Right renal cortex interstitium (tissue), 3 donors: ENCODE measurements around the gene SHC2. TPM values are rescaled to one million over a fixed set of nuclear protein-coding genes. Genes with fewer than 3 reads are reported as not detected.
"Not testable (repeated sequence)": the region's sequence is repeated elsewhere in the genome, so short reads cannot be mapped to it uniquely, and the experiment has no call there.

Experiments
- DNase-seq, 3 donors: peaks; one replicate each; pipeline ENCODE4 v3.0.0-alpha.2; 2013; ENCODE audit warnings: low read depth in 3 of 3, low spot score in 2 of 3
- polyA plus RNA-seq, 3 donors: library from polyadenylated mRNA; unstranded; fragments of 120-200 nt; gene quantifications; one replicate each; pipeline ENCODE4 v1.2.1, GENCODE V29; 2013; ENCODE audit not compliant: insufficient read length in 3 of 3

SHC2 gene
- polyA plus RNA-seq, 3 donors, result 21.5 to 25.9 (median 21.5) TPM

DNA sequence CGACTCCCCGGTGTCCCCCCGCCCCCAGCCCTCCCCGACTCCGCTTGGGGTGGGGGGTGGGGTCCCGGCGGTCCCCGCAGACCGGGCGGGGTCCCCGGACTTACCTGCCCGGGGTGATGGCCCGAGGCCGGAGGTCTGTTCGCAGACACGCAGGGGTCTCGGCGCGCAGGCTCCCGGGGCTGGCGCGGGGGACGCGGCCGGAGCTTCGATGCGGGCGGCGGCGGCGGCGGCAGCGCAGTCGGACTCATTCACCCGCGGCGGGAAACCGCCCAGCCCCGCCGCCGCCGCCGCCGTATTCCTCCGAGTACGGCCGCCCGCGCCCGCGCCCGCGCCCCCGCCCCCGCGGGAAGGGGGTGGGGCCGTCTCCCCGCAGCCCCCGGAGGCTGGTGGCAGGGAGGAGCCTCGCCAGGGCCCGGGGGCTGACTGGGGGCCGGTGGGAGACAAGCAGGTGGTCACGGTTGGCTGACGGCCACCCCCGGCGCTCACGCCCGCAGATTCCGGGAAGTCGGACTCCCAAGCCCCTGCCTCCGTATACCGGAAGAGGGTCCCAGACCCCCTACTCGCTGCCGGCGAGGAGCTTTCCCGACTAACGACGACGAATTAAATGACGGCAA lies 51.8 kb downstream of the SHC2 start, which contains the start of gene C2CD4C:
Gene C2CD4C, minus strand, starts transcription at position 246 of the 614 bp plus-strand sequence. CDS start 786 bp downstream, outside the sequence.
- DNase-seq, result no peak

GRCh38 chr19:408441-408901 lies 52.4 kb downstream of the SHC2 start:
- DNase-seq, result no peak

GRCh38 chr19:407511-408440 lies 53.1 kb downstream of the SHC2 start:
- no peak for DNase-seq

- no peak for DNase-seq
Observed at GRCh38 chr19:406971-407510, 53.8 kb downstream of the SHC2 start.

DNA sequence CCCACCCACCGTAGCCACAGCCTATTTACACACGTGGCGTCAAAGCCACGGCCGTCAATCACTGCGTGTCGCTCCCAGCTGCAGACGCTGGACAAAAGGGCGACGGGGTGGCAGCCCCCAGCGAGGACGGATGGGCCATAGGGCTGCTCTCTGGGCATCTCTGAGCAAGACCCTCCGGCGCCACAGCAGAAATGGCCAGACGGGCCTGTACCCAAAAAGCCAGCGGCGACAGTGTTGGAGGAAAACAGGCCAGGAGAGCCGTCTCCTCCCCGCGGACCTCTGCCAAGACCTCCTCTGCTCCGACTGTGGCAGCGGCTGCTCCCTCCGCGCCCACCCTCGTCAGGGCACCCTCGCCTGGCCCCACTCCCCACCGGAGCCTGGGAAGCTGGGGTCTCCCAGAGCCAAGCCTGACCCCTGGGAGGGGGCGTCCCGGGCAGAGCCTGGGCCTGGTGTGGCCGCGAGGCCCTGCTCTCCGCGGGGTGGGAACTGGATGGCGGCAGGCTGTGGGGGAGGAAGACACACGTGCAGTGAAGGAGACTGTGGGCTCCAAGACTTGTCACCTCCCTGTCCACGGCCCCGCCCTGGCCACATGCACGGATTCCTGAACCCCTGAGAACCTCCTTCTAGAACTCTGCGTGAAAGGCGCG lies 54.6 kb downstream of the SHC2 start:
- no peak for DNase-seq

DNA sequence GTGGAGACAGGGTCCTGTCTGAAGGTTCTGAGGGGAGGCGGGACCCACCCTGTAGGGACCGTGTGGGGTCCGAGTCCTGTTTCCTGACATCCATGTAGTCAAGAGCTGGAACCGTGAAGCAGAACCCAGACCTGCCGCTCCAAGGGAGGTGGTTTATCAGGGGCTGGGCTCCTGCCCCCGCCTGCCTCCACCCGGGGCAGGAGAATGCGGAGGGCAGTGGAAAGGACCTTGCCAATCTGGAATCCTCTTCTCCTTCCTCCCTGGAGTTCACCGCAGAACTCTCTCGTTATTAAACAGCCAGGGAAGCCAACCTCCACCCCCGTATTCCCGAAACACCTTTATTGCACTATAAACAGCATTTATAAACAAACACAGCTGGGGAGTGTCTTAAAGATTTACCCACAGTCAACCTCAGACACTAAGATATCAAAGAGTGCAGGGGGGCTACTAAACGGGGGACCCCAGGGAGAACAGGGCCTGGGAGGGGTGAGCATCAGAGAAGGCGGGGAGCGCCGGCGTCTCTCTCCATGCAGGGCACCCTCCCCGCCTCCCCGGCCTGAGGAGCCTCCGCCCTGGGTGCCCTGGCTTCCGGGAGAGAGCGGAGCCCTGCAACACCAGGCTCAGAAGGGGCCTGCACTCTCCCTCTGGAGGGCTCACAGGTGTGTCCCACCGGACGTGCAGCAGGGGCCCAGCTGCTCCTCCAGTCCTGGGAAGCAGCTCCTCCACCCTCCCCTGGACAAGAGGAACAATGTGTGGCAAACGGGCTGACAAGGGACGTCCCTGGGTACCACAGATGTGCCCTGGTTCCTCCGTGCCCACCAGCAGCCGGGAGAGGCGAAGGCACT lies 55.5 kb downstream of the SHC2 start:
- no peak for DNase-seq

DNA sequence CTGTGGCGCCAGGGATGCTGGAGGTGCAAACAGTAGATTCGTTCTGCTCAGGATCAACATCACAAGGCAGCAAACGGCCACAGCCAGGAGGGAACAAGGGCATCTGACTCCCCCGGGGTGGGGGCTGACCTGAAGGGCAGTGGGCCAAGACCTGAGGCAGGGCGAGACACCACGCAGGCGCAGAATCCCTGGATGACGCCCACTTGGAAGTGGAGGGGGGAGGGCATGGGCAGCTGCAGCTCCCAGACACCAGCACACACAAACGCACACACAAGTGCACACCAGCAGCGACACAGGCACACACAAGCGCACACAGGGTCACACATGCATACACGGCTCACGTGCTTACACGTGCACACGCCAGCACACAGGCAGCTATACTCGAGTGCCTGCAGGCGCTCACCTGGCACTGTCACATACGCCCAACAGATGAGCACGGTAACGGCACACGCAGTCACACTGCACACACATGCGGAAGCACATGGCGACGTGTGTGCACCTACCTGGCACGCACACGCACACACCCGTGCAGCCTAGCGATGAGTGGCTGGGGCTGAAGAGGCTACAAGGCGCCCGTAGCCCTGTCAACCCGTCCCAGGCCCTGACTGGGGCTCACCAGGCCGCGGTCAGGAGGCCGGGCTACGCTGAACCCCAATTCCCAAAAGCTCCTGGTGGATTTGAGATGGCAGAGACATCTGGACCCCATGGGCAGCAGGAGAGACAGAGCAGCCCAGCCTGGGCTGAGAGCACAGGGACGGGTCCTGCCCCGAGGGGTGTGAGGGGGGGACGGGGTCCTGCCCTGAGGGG lies 57.4 kb downstream of the SHC2 start:
- DNase-seq, result no peak

- DNase-seq, result no peak
Observed at GRCh38 chr19:402786-403185, 58.0 kb downstream of the SHC2 start.

DNA sequence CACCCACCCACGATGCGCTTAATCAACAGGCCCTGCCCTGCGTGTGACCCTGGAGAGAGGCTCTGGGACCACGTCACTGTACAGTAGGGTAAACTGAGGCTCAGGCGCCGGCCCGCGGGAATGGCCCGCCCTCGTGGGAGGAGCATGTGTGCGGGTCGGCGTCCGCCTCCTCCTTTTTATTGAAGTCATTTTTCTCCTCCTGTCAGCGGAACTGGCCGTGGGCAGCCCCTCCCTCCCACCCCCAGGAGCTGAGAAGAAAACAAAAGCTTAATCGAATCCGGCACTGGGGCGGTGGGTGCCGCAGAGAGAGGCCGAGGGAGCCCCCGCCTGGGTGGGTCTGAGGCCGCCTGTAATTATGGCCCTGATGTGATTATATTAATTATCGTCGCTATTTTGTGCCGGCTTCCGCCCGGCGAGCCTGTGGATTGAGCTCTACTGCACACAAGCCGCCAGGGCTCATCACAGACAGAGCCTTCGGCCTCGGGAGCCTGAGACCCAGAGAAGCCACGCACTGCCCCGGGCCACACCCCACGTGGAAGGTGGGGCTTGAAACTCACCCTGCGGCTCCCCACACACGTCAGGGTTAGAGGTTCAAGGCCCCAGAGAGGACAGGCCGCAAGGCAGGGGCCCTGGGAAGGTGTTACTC lies 58.8 kb downstream of the SHC2 start:
- no peak for DNase-seq

- no peak for DNase-seq
Observed at GRCh38 chr19:400976-401865, 59.6 kb downstream of the SHC2 start.

- DNase-seq, result no peak
Observed at GRCh38 chr19:399370-399769, 61.5 kb downstream of the SHC2 start.

- DNase-seq, result no peak
Observed at GRCh38 chr19:398719-399118, 62.1 kb downstream of the SHC2 start.

GRCh38 chr19:397941-398706 lies 62.7 kb downstream of the SHC2 start:
- no peak for DNase-seq

- DNase-seq, result no peak
Observed at GRCh38 chr19:397321-397720, 63.5 kb downstream of the SHC2 start.

GRCh38 chr19:395467-395866 lies 65.4 kb downstream of the SHC2 start:
- no peak for DNase-seq

- DNase-seq, result not testable (repeated sequence)
Observed at GRCh38 chr19:394857-395256, 66.0 kb downstream of the SHC2 start.

DNA sequence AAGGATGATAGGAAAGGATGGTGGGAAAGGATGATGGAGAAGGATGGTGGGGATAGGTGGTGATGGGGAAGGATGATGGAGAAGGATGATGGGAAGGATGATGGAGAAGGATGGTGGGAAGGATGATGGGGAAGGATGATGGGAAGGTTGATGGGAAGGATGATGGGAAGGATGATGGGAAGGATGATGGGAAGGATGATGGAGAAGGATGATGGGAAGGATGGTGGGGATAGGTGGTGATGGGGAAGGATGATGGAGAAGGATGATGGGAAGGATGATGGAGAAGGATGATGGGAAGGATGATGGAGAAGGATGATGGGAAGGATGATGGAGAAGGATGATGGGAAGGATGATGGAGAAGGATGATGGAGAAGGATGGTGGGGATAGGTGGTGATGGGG lies 67.3 kb downstream of the SHC2 start:
- not testable (repeated sequence) for DNase-seq
